Neutrophil (primary cell): ENCODE measurements around the gene FN3K.

Experiments used
- H3K27ac ChIP-seq: fragments of 200-600 bp; sonication (generic); 2 replicates; pipeline ENCODE4 v1.5.1; 2016; ENCODE audit warnings: mild to moderate bottlenecking, moderate library complexity
- H3K27me3 ChIP-seq: fragments of 200-600 bp; sonication (generic); 2 replicates; pipeline ENCODE4 v1.6.0; 2016; ENCODE audit warnings: mild to moderate bottlenecking
- H3K36me3 ChIP-seq: fragments of 200-600 bp; sonication (generic); 2 replicates; pipeline ENCODE4 v1.5.1; 2017
- H3K4me1 ChIP-seq, 2 experiments: fragments of 200-600 bp in 1 of 2; sonication (generic) in 1 of 2; 1 replicate in 1 of 2; 2 replicates in 1 of 2; pipeline versions ENCODE4 v1.5.1 to v1.6.1; 2013 to 2016; ENCODE audit warnings: low read depth in 1 of 2, low read length in 1 of 2, mild to moderate bottlenecking in 1 of 2, moderate library complexity in 1 of 2; ENCODE audit not compliant: control insufficient read depth in 1 of 2, insufficient read depth in 1 of 2
- H3K4me3 ChIP-seq, 2 experiments: fragments of 200-600 bp in 1 of 2; sonication (generic) in 1 of 2; 1 replicate in 1 of 2; 2 replicates in 1 of 2; pipeline ENCODE4 v1.5.1; 2013 to 2016; ENCODE audit warnings: low read depth in 1 of 2, low read length in 1 of 2, mild to moderate bottlenecking in 1 of 2, moderate library complexity in 1 of 2
- H3K9me3 ChIP-seq: fragments of 200-600 bp; sonication (generic); 2 replicates; pipeline ENCODE4 v1.5.1; 2016
- CTCF ChIP-seq: fragments of 200-600 bp; sonication (generic); IDR thresholded peaks from 2 replicates; pipeline ENCODE4 v1.5.1; 2016; ENCODE audit warnings: antibody characterized with exemption

FN3K gene

DNA sequence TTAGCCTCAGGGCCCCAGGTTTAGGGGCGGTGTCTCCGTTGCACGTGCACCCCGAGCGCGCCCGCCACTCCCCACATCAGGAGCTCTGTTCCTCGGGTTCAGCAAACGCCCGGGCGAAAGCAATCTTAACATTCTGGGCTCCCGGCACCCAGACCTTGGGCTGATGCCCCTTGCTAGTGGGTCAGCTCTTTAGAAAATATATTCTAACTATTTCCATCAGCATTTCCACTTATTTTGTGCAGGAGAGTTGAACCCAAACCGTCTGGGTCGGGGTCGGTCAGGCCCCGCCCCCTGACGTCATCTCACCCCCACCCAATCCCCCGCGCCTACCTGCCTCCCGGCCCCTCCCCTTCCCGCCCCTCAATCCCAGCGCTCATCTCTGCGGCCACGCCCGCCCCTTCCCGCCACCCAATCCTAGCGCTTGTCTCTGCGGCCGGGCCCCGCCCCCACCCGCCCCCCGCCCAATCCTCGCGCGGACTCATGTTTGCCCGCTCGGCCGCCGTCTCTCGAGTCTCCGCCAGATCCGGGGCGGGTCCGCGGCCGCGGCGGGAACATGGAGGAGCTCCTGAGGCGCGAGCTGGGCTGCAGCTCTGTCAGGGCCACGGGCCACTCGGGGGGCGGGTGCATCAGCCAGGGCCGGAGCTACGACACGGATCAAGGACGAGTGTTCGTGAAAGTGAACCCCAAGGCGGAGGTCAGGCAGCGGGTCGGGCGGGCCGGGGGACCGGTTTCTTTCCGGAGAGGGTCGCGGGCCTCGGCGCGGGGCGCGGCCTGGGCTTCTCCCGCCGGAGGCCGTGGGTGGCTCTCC, 19.0 kb upstream of the FN3K start, which contains the start of gene FN3KRP:
TSS of gene FN3KRP (plus strand) at position 504 of the 808 bp plus-strand sequence. CDS start at position 554, 50 bp downstream.
- peaks cover 15% of the 10 kb centered on the region for H3K36me3 ChIP-seq
- H3K27me3 ChIP-seq, result peaks cover 12% of the 10 kb centered on the region
- peak within 1 kb of the TSS; percentile 49 for H3K27ac ChIP-seq
- H3K4me1 ChIP-seq, result peaks cover 19 to 23% of the 10 kb centered on the region in 2 experiments
- TF ChIP-seq CTCF, result no peak
- H3K9me3 ChIP-seq, result no peaks in the 10 kb centered on the region
- H3K4me3 ChIP-seq, result peak within 1 kb of the TSS; percentile 67 to 94

GRCh38 chr17:82718986-82719685, 16.3 kb upstream of the FN3K start:
- Histone ChIP-seq H3K9me3 (no peaks in the 10 kb centered on the region), H3K27me3 (peaks cover 9% of the 10 kb centered on the region), H3K36me3 (peaks cover 20% of the 10 kb centered on the region), H3K4me1 (peaks cover 19 to 23% of the 10 kb centered on the region in 2 experiments), H3K4me3 (no peak overlapping the region), H3K27ac (no peak overlapping the region)
- TF ChIP-seq CTCF, result no peak

DNA sequence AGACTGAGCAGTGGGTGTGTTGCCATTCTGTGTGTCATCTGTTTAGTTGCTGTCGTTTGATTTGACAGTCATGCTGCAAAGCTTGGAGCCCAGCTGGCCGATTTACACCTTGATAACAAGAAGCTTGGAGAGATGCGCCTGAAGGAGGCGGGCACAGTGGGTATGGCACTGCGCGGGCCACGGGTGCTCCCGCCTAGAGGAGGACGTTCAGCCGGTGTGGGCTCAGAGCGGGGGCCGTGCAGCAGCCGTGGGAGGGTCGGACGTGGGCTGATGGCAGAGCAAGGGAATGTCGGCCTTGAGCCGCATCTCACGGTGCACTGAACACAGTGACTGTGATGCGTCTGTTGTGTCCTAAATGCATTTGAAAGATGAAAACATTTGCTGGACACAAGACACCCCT, 15.2 kb upstream of the FN3K start:
- H3K4me3 ChIP-seq, result no peak overlapping the region
- H3K4me1 ChIP-seq, result peaks cover 19 to 23% of the 10 kb centered on the region in 2 experiments
- H3K27ac ChIP-seq, result no peak overlapping the region
- no peaks in the 10 kb centered on the region for H3K9me3 ChIP-seq
- H3K27me3 ChIP-seq, result peaks cover 9% of the 10 kb centered on the region
- no peak for TF ChIP-seq CTCF
- peaks cover 20% of the 10 kb centered on the region for H3K36me3 ChIP-seq

DNA sequence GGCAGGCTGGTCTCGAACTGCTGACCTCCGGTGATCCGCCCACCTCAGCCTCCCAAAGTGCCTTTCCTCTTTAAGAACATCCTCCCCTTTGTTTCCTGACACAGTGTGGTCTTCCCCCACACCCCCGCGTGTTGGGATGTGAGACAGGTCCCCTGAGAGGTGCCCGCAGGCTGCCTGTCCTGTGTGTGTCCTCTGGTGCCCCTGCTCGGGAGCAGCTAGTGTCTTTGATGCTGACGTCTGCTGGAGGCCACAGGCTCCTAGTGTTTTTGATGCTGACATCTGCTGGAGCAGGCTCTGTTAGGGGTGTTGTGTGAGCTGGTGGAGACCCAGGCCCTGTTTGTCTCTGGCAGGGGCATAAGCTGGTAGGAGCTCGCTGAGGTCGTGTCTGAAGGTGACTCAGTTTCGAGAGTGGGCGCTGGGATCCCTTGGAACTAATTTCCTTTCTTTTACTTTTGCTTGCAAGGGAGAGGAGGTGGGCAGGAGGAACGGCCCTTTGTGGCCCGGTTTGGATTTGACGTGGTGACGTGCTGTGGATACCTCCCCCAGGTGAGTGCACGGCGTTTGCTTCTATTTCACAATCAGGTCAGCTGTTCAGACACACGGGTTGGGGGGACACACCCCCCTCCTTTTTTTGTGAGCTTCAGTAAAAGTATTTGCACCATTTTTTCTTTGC, 12.9 kb upstream of the FN3K start:
- Histone ChIP-seq H3K9me3 (no peaks in the 10 kb centered on the region), H3K36me3 (peaks cover 40% of the 10 kb centered on the region), H3K27ac (no peak overlapping the region), H3K4me3 (no peak overlapping the region), H3K4me1 (peaks cover 6 to 7% of the 10 kb centered on the region in 2 experiments), H3K27me3 (no peaks in the 10 kb centered on the region)
- TF ChIP-seq CTCF, result no peak

GRCh38 chr17:82723169-82723807, 12.1 kb upstream of the FN3K start:
- Histone ChIP-seq H3K36me3 (peaks cover 42% of the 10 kb centered on the region), H3K4me1 (no peaks in the 10 kb centered on the region), H3K9me3 (no peaks in the 10 kb centered on the region), H3K4me3 (no peak overlapping the region), H3K27ac (no peak overlapping the region), H3K27me3 (no peaks in the 10 kb centered on the region)
- no peak for TF ChIP-seq CTCF
